NCI-H1105 treated with DMSO at 0.1 percent for 48 hours (cell line): ENCODE data around the gene DNAAF3.
"Not testable (repeated sequence)": the region's sequence is repeated elsewhere in the genome, so short reads cannot be mapped to it uniquely, and the experiment has no call there.

ENCODE experiments used
- DNase-seq: peaks from one replicate; lab custom pipeline; 2025; lab: John Stamatoyannopoulos, UW

DNAAF3 gene

GRCh38 chr19:55175117-55175867 lies 8.9 kb upstream of the DNAAF3 start:
- DNase-seq, result no peak

- DNase-seq, result no peak
Observed at GRCh38 chr19:55174425-55175116, 8.2 kb upstream of the DNAAF3 start.

- DNase-seq, result peak; percentile 61
Observed at GRCh38 chr19:55173714-55174409, 7.4 kb upstream of the DNAAF3 start.

DNA sequence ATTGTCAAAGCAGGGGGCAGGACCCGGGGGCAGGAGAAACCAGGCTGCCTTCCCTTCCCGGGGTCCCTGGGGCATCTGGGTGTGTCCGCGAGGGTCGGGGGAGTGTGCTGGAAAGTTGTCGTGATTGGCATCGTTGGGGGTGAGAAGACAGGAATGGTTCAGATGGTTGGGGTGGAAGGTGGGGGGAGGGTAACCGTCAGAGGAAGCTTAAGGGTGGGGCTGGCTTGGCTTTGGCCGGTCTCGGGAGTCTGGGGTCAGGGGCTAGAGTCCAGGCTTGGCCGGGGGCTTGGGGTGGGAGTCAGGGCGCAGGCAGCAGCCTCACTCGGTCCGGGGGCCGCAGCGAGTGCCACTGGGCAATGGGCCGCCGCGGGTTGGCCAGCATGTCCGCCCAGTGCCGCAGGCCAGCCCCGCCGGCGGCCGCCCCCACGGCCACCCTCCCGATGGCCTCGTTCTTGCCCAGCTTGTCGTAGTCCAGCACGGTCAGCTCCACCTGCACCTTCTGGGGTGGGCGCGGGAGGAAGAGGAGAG lies 6.8 kb upstream of the DNAAF3 start:
- no peak for DNase-seq

- DNase-seq, result no peak
Observed at GRCh38 chr19:55172741-55173140, 6.3 kb upstream of the DNAAF3 start.

GRCh38 chr19:55172318-55172717 lies 5.9 kb upstream of the DNAAF3 start:
- DNase-seq, result not testable (repeated sequence)

GRCh38 chr19:55171440-55171839 lies 5.0 kb upstream of the DNAAF3 start:
- no peak for DNase-seq

- no peak for DNase-seq
Observed at GRCh38 chr19:55169136-55169535, 2.7 kb upstream of the DNAAF3 start.

DNA sequence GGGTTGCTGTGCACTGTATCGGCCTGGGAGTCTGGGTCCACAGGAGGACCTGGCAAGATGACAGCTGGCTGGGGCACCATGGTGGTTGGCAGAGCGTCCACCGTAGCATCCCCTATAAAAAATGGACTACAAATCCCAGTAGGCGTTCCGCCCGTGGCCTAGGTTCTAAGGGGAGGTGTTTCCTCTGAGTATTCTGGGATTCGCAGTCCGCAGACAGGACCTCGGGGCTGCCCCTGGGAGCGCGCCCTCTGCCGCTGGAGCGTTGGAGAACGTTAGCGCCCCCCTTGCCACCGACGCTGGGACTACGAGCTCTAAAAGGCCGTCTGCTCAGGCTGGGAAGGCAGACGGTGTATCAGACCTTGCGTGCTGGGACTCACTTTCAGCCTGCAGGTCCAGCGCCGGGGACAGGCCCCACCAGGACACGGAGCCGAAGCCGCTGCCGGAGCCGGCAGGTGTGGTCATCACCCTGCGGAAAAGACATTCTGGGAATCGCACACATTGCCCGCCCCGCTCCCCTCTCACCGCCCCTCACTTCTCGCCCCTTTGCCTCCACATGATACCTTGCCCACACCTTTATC lies 372 bp downstream of the DNAAF3 start:
- peak; percentile 89 for DNase-seq

- DNase-seq, result no peak
Observed at GRCh38 chr19:55161571-55162322, 4.7 kb downstream of the DNAAF3 start.

DNA sequence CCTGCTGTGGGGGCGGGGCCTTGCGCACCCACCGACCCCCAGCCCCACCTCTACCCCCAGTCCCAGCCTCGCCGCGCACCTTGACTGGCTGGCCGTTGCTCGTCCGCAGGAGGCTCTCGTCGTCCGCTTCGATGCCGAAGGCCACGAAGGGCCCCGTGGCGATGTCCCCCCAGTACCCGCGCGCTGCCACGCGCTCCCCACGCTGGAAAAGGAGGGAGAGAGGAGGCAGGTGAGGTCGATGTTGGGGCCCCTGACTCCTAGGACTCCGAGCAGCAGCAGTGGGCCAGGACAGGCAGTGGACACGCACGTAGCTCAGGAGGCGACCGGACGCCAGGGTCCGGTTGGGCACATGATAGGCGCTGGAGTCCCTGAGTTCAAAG lies 5.4 kb downstream of the DNAAF3 start:
- no peak for DNase-seq

DNA sequence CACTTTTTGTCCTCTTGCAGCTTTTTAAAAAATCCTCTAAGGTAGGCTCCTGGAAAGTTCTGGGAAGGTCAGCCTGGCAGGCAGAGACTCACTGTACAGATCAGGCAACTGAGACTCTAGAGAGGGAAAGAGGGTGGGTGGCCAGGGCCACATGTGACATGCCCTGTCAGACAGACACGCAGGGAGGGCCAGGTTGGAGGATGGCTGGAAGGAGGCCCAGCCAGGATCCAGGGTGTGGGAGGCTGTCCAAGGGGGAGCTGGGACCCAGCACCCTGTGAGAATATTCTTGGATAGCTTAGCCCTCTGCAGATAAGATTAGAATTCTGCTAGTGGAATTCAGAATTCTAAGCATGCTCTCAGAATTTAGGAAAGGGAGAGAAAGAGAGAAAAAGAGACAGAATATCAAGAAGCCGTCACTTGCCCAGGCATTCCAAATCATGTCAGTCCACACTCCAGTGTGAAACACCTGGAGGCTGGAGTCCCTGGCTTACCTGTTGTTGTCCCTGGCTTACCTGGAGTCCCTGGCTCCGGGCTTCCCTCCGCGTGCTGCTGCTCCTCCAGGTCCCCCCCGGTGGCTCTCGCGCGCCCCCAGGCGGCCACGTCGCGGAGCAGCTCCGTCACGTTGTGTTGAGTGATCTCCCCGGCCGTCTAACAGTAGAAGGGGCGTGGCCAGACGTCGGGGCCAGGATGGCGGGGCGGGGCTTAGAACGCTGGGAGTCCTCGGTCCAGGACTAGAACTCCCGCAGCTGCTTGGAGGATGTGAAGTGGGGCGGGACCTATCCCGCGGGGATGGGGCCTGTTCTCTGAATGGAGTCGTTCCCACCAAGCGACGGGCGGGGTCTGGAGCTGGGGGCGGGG lies 6.1 kb downstream of the DNAAF3 start:
- DNase-seq, result peak; percentile 92

GRCh38 chr19:55158848-55159749 lies 7.3 kb downstream of the DNAAF3 start:
- no peak for DNase-seq

DNA sequence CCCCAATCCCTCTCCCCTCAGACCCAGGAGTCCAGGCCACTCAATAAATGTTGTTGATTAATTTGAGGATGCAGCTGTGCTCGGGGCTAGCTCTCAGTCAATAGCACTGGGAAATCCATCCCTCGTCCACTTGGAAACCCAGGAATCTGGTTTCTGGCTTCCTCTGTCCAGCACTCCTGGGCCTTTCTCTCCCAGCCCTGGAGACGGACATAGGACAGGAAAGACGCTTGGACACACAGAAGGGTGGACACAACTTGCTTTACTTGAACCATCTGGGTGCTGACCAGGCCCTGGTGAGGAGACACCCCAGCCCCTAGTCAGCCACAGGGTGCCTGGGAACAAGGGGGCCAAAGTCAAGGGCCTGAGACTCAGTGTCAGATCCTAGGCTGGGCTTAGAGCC lies 8.0 kb downstream of the DNAAF3 start:
- no peak for DNase-seq

DNA sequence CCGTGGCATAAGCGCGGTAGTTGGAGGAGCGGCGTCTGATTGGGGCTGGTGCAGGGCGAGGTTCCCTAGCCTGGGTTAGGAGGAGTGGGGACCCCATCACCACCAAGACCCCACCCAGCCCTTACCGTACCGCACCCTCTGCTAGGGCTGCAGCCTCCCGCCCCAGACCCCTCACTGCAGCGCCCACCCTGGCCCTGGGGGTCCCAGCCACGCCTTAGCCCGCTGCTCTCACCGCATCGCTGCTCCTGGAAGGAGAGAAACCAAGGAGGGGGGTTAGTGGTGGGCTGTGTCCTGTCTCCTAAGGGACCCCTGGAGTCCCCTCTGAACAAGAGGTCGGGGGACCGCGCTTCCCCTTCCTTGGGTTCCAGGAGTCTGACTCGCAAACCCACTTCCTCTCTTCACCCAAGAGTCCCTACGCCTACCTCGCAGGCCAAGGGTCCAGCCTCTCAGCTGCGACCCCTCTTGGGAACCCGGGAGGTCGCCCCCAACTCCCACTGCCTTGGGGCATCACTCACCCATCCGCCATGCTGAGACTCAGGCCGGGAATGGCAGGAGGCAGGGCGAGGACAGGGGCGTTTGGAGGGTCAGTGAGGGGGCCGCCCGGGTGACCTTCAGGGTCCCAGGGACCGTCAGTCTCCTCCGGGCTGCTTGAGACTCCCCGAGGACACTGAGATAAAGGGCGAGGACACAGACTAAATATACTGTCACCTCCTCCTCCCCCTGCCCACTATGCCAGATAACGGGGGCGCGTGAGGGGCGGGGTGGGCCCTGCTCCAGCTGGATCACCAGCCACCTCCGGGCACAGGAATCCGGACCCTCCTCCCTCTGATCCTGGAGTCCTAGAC lies 9.1 kb downstream of the DNAAF3 start, which contains the start of gene TNNI3:
Gene TNNI3, minus strand, starts transcription at position 669 of the 845 bp plus-strand sequence. Its CDS starts 143 bp downstream, at position 526.
- DNase-seq, result no peak

- DNase-seq, result peak; percentile 68
Observed at GRCh38 chr19:55156202-55157063, 10.0 kb downstream of the DNAAF3 start.

DNA sequence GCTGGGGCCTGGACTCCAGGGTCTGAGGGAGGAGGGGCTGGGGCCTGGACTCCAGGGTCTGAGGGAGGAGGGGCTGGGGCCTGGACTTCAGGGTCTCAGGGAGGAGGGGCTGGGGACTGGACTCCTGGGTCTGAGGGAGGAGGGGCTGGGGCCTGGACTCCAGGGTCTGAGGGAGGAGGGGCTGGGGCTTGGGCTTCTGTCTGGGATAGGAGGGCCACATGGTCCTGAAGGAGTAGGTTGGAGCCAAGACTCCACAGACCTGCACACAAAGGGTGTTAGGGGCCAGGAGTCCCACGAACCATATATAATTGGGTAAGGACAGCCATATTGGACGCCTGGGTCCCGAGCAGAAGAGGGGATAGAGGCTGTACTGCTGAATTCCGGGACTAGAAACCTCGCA lies 10.6 kb downstream of the DNAAF3 start:
- not testable (repeated sequence) for DNase-seq
